Measurements from ENCODE around the gene TLE6. TPM values are rescaled to one million over a fixed set of nuclear protein-coding genes. Genes with fewer than 3 reads are reported as not detected.
"Not testable (repeated sequence)": the region's sequence is repeated elsewhere in the genome, so short reads cannot be mapped to it uniquely, and the experiment has no call there.

Gene TLE6
- total and polyA plus RNA-seq, 2 donors: 1.4 to 4.9 TPM

- 76% methylated on average over 37 of the region's 37 CpGs for WGBS
- Histone ChIP-seq H3K27ac (ENCODE audit: low read depth in 1 of 2, low read length in 1 of 2) (no peak overlapping the region), H3K27me3 (ENCODE audit: control insufficient read depth in 2 of 2, insufficient read depth in 1 of 2, low read length in 1 of 2) (peaks cover 0 to 42% of the 10 kb centered on the region in 2 donors), H3K4me1 (ENCODE audit: control insufficient read depth in 2 of 2, insufficient read depth in 2 of 2, low read length in 2 of 2) (no peaks in the 10 kb centered on the region), H3K4me3 (ENCODE audit: low read length in 2 of 2) (no peak overlapping the region), H3K36me3 (ENCODE audit: control insufficient read depth in 2 of 2, insufficient read depth in 2 of 2, low read length in 1 of 2) (no peaks in the 10 kb centered on the region), H3K9me3 (ENCODE audit: control insufficient read depth in 2 of 2, insufficient read depth in 1 of 2, low read length in 1 of 2) (peaks cover 0 to 10% of the 10 kb centered on the region in 2 donors)
- DNase-seq (ENCODE audit: low read depth in 6 of 9, low spot score in 9 of 9): no peak
These were observed 28.9 kb downstream of the TLE6 start for GRCh38 chr19:3006075-3006767.

DNA sequence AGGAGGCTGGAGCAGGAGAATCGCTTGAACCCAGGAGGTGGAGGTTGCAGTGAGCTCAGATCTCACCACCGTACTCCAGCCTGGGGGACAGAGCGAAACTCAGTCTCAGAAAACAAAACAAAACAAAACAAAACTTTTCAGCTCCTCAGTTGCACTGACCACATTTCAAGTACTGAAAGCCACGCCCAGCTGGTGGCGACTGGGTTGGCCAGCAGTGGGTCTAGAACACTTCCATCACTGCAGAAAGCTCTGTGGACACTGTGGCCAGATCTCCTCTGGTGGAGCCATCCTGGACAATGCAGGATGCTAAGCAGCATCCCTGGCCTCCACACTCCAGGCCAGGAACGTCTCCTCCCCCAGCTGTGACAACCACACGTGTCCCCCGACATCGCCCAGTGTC, 30.6 kb downstream of the TLE6 start:
- Histone ChIP-seq H3K27ac (ENCODE audit: low read depth in 1 of 2, low read length in 1 of 2) (no peak overlapping the region), H3K27me3 (ENCODE audit: control insufficient read depth in 2 of 2, insufficient read depth in 1 of 2, low read length in 1 of 2) (peaks cover 0 to 50% of the 10 kb centered on the region in 2 donors), H3K4me1 (ENCODE audit: control insufficient read depth in 2 of 2, insufficient read depth in 2 of 2, low read length in 2 of 2) (no peaks in the 10 kb centered on the region), H3K36me3 (ENCODE audit: control insufficient read depth in 2 of 2, insufficient read depth in 2 of 2, low read length in 1 of 2) (no peaks in the 10 kb centered on the region), H3K4me3 (ENCODE audit: low read length in 2 of 2) (no peak overlapping the region), H3K9me3 (ENCODE audit: control insufficient read depth in 2 of 2, insufficient read depth in 1 of 2, low read length in 1 of 2) (peaks cover 0 to 10% of the 10 kb centered on the region in 2 donors)
- no peak for DNase-seq (ENCODE audit: low read depth in 6 of 9, low spot score in 9 of 9)
- WGBS: 95% methylated on average over 9 of the region's 9 CpGs

- Histone ChIP-seq H3K4me3 (ENCODE audit: low read length in 2 of 2) (no peak overlapping the region), H3K27ac (ENCODE audit: low read depth in 1 of 2, low read length in 1 of 2) (no peak overlapping the region), H3K27me3 (ENCODE audit: control insufficient read depth in 2 of 2, insufficient read depth in 1 of 2, low read length in 1 of 2) (peaks cover 0 to 53% of the 10 kb centered on the region in 2 donors), H3K4me1 (ENCODE audit: control insufficient read depth in 2 of 2, insufficient read depth in 2 of 2, low read length in 2 of 2) (no peaks in the 10 kb centered on the region), H3K9me3 (ENCODE audit: control insufficient read depth in 2 of 2, insufficient read depth in 1 of 2, low read length in 1 of 2) (peaks cover 0 to 10% of the 10 kb centered on the region in 2 donors), H3K36me3 (ENCODE audit: control insufficient read depth in 2 of 2, insufficient read depth in 2 of 2, low read length in 1 of 2) (no peaks in the 10 kb centered on the region)
- DNase-seq (ENCODE audit: low read depth in 6 of 9, low spot score in 9 of 9): no peak
- WGBS: 92% methylated on average over 6 of the region's 6 CpGs
These were observed 31.6 kb downstream of the TLE6 start for GRCh38 chr19:3008994-3009393.

GRCh38 chr19:3010871-3011270, 33.5 kb downstream of the TLE6 start:
- 91% methylated on average over 13 of the region's 13 CpGs for WGBS
- Histone ChIP-seq H3K27me3 (ENCODE audit: control insufficient read depth in 2 of 2, insufficient read depth in 1 of 2, low read length in 1 of 2) (peaks cover 0 to 44% of the 10 kb centered on the region in 2 donors), H3K4me3 (ENCODE audit: low read length in 2 of 2) (no peak overlapping the region), H3K27ac (ENCODE audit: low read depth in 1 of 2, low read length in 1 of 2) (no peak overlapping the region), H3K9me3 (ENCODE audit: control insufficient read depth in 2 of 2, insufficient read depth in 1 of 2, low read length in 1 of 2) (no peaks in the 10 kb centered on the region), H3K4me1 (ENCODE audit: control insufficient read depth in 2 of 2, insufficient read depth in 2 of 2, low read length in 2 of 2) (no peaks in the 10 kb centered on the region), H3K36me3 (ENCODE audit: control insufficient read depth in 2 of 2, insufficient read depth in 2 of 2, low read length in 1 of 2) (no peaks in the 10 kb centered on the region)
- no peak for DNase-seq (ENCODE audit: low read depth in 6 of 9, low spot score in 9 of 9)

- not testable (repeated sequence) for H3K36me3 ChIP-seq (ENCODE audit: control insufficient read depth in 2 of 2, insufficient read depth in 2 of 2, low read length in 1 of 2); H3K4me3 ChIP-seq (ENCODE audit: low read length in 2 of 2); H3K9me3 ChIP-seq (ENCODE audit: control insufficient read depth in 2 of 2, insufficient read depth in 1 of 2, low read length in 1 of 2); H3K4me1 ChIP-seq (ENCODE audit: control insufficient read depth in 2 of 2, insufficient read depth in 2 of 2, low read length in 2 of 2); DNase-seq (ENCODE audit: low read depth in 6 of 9, low spot score in 9 of 9); H3K27ac ChIP-seq (ENCODE audit: low read depth in 1 of 2, low read length in 1 of 2)
- WGBS: 93% methylated on average over 13 of the region's 13 CpGs
- H3K27me3 ChIP-seq (ENCODE audit: control insufficient read depth in 2 of 2, insufficient read depth in 1 of 2, low read length in 1 of 2): peaks cover 0 to 34% of the 10 kb centered on the region in 2 donors
These were observed 34.7 kb downstream of the TLE6 start for GRCh38 chr19:3012059-3012458.

GRCh38 chr19:3012621-3013262, 35.4 kb downstream of the TLE6 start:
- no peak for DNase-seq (ENCODE audit: low read depth in 6 of 9, low spot score in 9 of 9)
- H3K4me3 ChIP-seq (ENCODE audit: low read length in 2 of 2): no peak overlapping the region
- no peaks in the 10 kb centered on the region for H3K4me1 ChIP-seq (ENCODE audit: control insufficient read depth in 2 of 2, insufficient read depth in 2 of 2, low read length in 2 of 2)
- no peaks in the 10 kb centered on the region for H3K9me3 ChIP-seq (ENCODE audit: control insufficient read depth in 2 of 2, insufficient read depth in 1 of 2, low read length in 1 of 2)
- H3K36me3 ChIP-seq (ENCODE audit: control insufficient read depth in 2 of 2, insufficient read depth in 2 of 2, low read length in 1 of 2): no peaks in the 10 kb centered on the region
- H3K27me3 ChIP-seq (ENCODE audit: control insufficient read depth in 2 of 2, insufficient read depth in 1 of 2, low read length in 1 of 2): peaks cover 0 to 31% of the 10 kb centered on the region in 2 donors
- no peak overlapping the region for H3K27ac ChIP-seq (ENCODE audit: low read depth in 1 of 2, low read length in 1 of 2)
- 92% methylated on average over 16 of the region's 16 CpGs for WGBS

GRCh38 chr19:3013263-3013725, 35.9 kb downstream of the TLE6 start:
- Histone ChIP-seq H3K9me3 (ENCODE audit: control insufficient read depth in 2 of 2, insufficient read depth in 1 of 2, low read length in 1 of 2) (no peaks in the 10 kb centered on the region), H3K27me3 (ENCODE audit: control insufficient read depth in 2 of 2, insufficient read depth in 1 of 2, low read length in 1 of 2) (peaks cover 0 to 28% of the 10 kb centered on the region in 2 donors), H3K4me3 (ENCODE audit: low read length in 2 of 2) (no peak overlapping the region), H3K27ac (ENCODE audit: low read depth in 1 of 2, low read length in 1 of 2) (no peak overlapping the region), H3K4me1 (ENCODE audit: control insufficient read depth in 2 of 2, insufficient read depth in 2 of 2, low read length in 2 of 2) (no peaks in the 10 kb centered on the region), H3K36me3 (ENCODE audit: control insufficient read depth in 2 of 2, insufficient read depth in 2 of 2, low read length in 1 of 2) (no peaks in the 10 kb centered on the region)
- WGBS: 97% methylated on average over 7 of the region's 7 CpGs
- DNase-seq (ENCODE audit: low read depth in 6 of 9, low spot score in 9 of 9): no peak

GRCh38 chr19:3014135-3014534, 36.8 kb downstream of the TLE6 start:
- Histone ChIP-seq H3K9me3 (ENCODE audit: control insufficient read depth in 2 of 2, insufficient read depth in 1 of 2, low read length in 1 of 2) (no peaks in the 10 kb centered on the region), H3K27me3 (ENCODE audit: control insufficient read depth in 2 of 2, insufficient read depth in 1 of 2, low read length in 1 of 2) (peaks cover 0 to 25% of the 10 kb centered on the region in 2 donors), H3K36me3 (ENCODE audit: control insufficient read depth in 2 of 2, insufficient read depth in 2 of 2, low read length in 1 of 2) (no peaks in the 10 kb centered on the region), H3K4me1 (ENCODE audit: control insufficient read depth in 2 of 2, insufficient read depth in 2 of 2, low read length in 2 of 2) (no peaks in the 10 kb centered on the region), H3K4me3 (ENCODE audit: low read length in 2 of 2) (no peak overlapping the region), H3K27ac (ENCODE audit: low read depth in 1 of 2, low read length in 1 of 2) (no peak overlapping the region)
- DNase-seq (ENCODE audit: low read depth in 6 of 9, low spot score in 9 of 9): no peak
- 98% methylated on average over 8 of the region's 8 CpGs for WGBS

Data from thymus (tissue), 11 donors.